ENCODE results near the gene MDFIC2.
"Not testable (repeated sequence)": the region's sequence is repeated elsewhere in the genome, so short reads cannot be mapped to it uniquely, and the experiment has no call there.

Gene MDFIC2

GRCh38 chr3:70256566-70256965, 55.9 kb downstream of the MDFIC2 start:
- DNase-seq (ENCODE audit: low spot score): no peak

DNA sequence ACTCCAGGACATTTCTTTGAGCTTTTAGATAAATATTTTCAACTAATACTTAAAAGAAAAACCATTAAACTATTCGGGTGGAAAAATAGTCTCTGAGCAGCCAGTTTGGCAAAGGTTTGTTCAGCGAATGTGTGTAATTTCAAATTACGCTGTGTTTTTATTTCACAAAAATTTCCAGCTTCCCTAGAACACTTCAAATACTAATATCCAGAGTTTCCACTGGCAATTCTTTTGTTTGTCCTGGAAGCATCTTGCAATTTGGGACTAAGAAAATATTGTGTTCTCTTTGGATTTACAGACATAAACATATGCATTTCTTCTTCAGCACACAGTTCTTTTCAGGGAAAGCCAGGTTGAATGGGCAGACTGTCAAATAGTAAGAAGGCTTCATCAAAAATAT, 61.9 kb downstream of the MDFIC2 start:
- no peak for DNase-seq (ENCODE audit: low spot score)

DNA sequence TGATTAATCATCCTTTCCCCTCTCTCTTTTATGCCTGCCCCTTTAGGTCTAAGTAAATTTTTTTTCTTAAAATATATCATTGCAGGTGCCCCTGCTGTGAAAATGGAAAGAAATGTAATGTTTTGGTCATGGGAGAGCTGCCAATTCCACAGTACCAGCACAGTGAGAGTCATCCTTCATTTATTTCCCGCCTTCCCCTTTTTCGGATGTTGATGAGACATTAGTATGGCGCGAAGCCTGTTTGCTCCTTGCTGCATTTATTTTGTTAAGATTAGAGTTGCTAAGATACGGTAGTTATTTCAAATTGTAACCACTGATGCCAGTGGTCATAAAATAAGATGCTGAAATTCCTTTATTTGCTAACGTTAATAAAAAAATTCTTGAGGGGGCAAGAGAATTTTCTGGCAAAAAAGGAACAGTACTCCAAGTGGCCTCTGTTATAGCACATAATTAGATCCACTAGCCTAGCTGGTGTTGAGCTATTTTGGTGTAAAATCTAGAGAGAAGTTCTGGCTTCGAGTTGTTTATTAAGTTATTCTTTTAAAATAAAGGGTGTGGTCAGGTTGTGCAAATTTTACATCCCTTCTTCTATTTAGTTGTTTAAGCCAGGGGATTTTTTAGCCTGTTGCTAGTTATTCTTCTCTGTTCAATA, 62.8 kb downstream of the MDFIC2 start:
- DNase-seq (ENCODE audit: low spot score): no peak

DNA sequence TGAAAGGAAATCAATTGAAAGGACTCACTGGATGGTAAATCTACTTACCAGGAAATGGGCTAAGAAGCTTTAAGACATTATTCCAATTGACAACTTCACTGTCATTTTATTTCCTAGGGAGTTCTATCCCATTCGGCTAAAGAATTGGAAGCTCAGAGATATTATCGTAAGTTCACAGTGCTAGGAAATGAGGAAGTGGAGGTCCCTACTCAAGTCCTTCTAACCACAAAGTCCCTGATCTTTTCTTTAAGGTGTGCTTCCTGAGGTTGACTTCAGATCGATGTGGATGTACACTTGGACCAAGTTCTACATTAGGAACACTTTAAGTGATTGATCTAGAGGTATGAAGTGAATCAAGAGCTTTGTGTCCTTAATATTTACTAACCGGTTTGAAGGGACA, 63.6 kb downstream of the MDFIC2 start:
- DNase-seq (ENCODE audit: low spot score): no peak

DNA sequence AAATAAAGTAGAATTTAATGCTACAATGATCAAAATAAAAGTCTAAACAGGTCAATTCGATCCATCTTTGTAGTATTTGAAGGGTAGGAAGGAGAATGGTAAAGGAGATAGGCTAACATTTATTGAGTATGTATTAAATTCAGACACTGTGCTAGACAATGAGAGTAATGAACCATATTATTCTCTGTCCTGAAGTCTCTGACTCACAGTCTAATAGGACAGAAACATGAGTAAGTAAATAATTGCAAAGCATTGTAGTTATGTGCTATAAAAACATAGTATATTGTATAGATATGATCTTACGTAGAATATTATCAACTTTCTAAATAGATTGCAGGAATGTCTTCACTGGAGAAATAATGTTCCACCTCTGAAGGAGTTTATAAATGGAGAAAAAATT, 64.5 kb downstream of the MDFIC2 start:
- DNase-seq (ENCODE audit: low spot score): no peak

GRCh38 chr3:70245746-70246525, 66.5 kb downstream of the MDFIC2 start:
- no peak for DNase-seq (ENCODE audit: low spot score)

DNA sequence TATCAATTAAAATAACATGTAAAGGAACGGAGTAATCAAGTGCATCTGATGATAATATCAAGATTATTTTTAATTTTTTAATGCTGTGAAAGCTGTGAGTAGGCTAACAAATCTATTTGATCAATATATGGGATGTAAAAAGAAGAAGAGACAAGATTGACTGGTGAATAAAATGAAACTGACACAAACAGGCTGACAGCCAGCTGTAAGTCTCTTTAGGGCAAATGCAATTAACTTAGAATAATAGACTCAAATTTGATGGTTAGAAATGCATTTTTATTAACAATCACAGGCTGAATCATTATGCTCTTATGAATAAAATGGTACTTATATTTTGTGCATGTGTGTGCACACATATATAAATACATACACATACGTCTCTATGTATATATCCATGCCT, 68.0 kb downstream of the MDFIC2 start:
- DNase-seq (ENCODE audit: low spot score): no peak

DNA sequence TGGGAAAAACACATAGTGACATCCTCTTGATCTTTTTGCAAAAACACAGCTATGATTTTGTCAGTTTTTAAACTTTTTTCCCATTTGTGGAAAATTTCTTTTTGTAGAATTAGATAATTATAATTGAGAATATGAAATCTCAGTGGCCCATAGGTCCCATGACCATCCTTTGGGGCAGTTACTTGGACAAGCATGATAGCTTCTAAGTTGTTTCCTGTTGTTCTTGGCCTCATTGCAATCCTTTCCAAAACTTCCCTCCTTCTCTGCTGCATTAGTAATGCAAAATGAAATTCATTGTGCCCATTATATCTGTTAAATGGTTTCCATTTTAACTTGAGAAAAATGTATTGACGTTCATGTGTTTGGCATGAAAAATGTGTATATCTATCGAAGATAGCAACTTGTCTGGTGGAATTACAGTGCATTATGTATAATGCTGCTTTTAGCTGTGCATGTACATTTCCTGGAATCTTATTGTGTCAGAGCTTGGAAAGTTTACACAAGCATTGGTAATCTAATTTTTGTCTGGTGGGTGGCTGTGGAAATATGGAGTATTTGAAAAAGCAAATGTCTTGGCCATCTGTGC, 70.0 kb downstream of the MDFIC2 start:
- DNase-seq (ENCODE audit: low spot score): no peak

DNA sequence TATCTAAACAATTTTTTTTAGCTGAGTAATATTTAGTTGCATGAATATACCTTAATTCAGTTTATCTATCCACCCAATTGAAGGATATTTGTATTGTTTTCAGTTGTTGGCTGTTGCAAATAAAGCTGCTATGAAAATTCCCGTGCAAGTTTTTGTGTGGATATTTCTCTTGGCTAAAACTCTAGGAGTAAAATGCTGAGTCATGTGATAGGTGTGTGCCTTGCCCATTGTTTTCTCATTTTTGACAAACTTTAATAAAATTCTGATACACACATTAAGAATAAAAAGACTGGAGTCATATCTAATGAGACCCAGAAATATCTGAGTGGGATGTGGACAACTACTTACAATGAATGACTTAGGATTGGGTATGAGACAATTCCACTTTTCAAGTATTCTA, 78.6 kb downstream of the MDFIC2 start:
- no peak for DNase-seq (ENCODE audit: low spot score)

DNA sequence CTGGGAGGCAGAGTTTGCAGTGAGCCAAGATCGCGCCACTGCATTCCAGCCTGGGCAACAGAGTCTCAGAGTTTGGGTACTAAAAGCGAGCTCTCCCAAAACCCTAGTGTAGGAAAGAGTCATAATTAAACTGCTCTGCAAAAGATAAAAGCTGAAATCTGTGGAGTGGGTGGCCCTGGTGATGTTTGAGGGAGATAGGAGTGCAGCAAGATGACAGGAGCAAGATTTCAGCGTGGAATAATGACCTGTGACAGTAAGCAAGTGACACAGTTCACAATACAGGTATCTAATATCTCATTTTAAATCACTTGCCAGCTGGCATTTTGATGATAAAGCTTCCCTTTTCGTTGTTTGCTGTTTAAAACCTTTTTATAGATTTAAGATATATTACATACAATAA, 79.3 kb downstream of the MDFIC2 start:
- DNase-seq (ENCODE audit: low spot score): no peak

DNA sequence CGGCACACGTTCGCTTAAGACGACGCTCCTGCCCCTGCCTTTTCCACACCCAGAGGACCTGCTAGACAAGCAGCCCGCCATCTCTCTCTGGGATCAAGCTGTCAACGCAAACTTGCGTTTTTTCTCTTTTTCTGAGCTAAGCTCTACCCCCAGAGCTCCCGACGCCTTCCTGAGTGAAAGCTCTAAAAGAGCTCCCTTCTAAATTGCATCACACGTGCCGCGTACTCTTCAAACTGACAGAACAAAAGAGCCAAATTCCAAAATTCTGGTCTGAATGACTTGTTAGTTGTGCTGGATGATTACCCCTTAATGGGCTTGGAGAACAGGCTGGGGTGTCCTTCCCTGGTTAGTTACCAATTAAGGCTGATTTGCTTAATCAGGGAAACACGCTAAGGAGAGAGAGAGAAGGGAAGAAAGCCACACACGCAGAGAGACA, 81.2 kb downstream of the MDFIC2 start:
- DNase-seq (ENCODE audit: low spot score): no peak

- DNase-seq (ENCODE audit: low spot score): no peak
Measured at GRCh38 chr3:70227437-70227836, 85.0 kb downstream of the MDFIC2 start.

DNA sequence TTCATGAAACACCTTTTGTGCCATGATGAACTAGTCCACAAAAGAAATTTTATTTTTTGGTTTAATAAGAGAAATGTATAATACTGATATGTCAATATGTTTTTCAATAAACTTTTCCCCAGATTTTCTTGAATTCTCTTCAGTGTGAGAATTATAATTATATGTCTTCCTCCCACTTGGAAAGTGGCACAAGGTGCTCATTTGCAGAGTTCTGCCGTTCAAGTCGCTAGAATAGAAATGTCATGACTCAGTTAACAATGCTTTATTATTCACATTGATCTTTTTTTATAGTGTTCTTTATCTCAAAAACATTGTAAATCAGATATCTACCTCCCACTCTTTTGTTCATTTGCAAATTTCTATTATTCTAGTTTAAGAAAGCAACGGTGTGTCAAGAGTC, 87.3 kb downstream of the MDFIC2 start:
- DNase-seq (ENCODE audit: low spot score): no peak

- DNase-seq (ENCODE audit: low spot score): no peak
Measured at GRCh38 chr3:70224337-70224736, 88.1 kb downstream of the MDFIC2 start.

DNA sequence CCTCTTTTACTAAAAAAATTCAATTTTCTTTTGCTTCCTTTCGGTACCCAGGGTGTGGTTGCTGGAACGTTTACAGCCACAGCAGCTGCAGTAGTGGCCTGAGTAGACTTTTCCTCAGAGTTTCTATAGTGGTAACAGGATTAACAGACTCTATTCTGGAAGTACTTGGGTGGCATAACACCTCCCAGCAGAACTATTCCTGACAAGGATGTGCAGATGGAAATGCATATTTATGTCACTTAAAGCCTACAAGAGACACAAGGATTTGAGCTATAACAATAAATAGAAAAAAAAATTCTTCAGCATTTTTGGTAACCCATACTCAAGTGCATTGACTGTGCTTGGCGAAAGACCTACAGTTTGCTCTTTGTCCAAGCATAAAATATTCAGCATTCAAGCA, 94.0 kb downstream of the MDFIC2 start:
- DNase-seq (ENCODE audit: low spot score): no peak

DNA sequence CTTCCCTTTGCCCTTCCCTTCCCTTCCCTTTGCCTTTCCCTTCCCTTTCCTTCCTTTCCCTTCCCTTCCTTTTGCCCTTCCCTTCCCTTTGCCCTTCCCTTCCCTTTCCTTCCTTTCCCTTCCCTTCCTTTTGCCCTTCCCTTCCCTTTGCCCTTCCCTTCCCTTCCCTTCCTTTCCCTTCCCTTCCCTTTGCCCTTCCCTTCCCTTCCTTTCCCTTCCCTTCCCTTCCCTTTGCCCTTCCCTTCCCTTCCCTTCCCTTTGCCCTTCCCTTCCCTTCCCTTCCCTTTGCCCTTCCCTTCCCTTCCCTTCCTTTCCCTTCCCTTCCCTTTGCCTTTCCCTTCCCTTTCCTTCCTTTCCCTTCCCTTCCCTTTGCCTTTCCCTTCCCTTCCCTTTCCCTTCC, 101.2 kb downstream of the MDFIC2 start:
- not testable (repeated sequence) for DNase-seq (ENCODE audit: low spot score)

- DNase-seq (ENCODE audit: low spot score): no peak
Measured at GRCh38 chr3:70201975-70202374, 110.5 kb downstream of the MDFIC2 start.

- no peak for DNase-seq (ENCODE audit: low spot score)
Measured at GRCh38 chr3:70189884-70190473, 122.5 kb downstream of the MDFIC2 start.

DNA sequence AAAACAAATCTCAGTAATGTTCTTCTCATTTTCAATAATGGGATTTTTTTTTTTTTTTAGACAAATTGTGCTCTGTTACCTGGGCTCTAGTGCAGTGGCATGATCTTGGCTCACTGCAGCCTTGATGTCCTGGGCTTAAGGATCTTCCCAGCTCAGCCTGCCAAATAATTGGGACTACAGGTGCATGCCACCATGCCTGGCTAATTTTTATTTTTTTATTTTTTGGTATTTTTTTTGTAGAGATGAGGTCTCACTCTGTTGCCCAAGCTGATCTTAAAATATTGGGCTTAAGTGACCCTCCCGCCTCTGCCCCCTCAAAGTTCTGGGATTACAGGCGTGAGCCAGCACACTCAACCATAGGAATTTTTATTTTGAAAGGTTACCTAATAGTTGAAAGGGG, 126.2 kb downstream of the MDFIC2 start:
- DNase-seq (ENCODE audit: low spot score): no peak

GRCh38 chr3:70185661-70186060, 126.8 kb downstream of the MDFIC2 start:
- no peak for DNase-seq (ENCODE audit: low spot score)

- no peak for DNase-seq (ENCODE audit: low spot score)
Measured at GRCh38 chr3:70183781-70184504, 128.5 kb downstream of the MDFIC2 start.

GRCh38 chr3:70182166-70182565, 130.3 kb downstream of the MDFIC2 start:
- no peak for DNase-seq (ENCODE audit: low spot score)
